GM12878 (cell line): ENCODE data around the gene TULP4. TPM values are rescaled to one million over a fixed set of nuclear protein-coding genes. Genes with fewer than 3 reads are reported as not detected.

Experiments
- ATAC-seq: fragments of 200-7000 bp; cut with Tn5 transposase; 3 replicates; pipeline ENCODE4 v1.9.1; 2020; ENCODE audit warnings: mild to moderate bottlenecking, moderate library complexity
- BruUV-seq: library from RNA; stranded (reverse); fragments of 400-500 nt; replicated peaks from 2 replicates; lab custom pipeline; 2021; lab: Mats Ljungman, UMichigan
- CTCF ChIA-PET: fragments of 300-600 bp; sonication (Branson Sonifier 250); formaldehyde crosslinking; extraction: SDS; loops from one replicate; lab custom pipeline; 2021; ENCODE audit warnings: inconsistent platforms; lab: Yijun Ruan, JAX
- POLR2A ChIA-PET: fragments of 350-600 bp; formaldehyde crosslinking; extraction: SDS; loops from one replicate; lab custom pipeline; 2021; ENCODE audit warnings: inconsistent platforms; lab: Charles Lee
- RAD21 ChIA-PET: fragments of 300-600 bp; sonication (Branson Sonifier 250); formaldehyde crosslinking; loops from one replicate; lab custom pipeline; 2023; ENCODE audit warnings: antibody characterized with exemption; ENCODE audit not compliant: unreplicated experiment; lab: Charles Lee
- SMC1A ChIA-PET: fragments of 300-600 bp; sonication (Branson Sonifier 250); formaldehyde crosslinking; loops from one replicate; lab custom pipeline; 2023; ENCODE audit not compliant: unreplicated experiment, uncharacterized antibody; lab: Charles Lee
- DNase-seq: peaks from one replicate; pipeline ENCODE4 v3.0.0-alpha.2; 2011; ENCODE audit warnings: low read depth, low spot score
- FAIRE-seq: peaks from 3 replicates; lab custom pipeline; 2011; peaks lifted over from hg19 to GRCh38; lab: Jason Lieb, UNC
- H2AFZ ChIP-seq: 2 replicates; pipeline ENCODE4 v1.6.0; 2011; ENCODE audit warnings: low read depth, low read length, control low read depth; ENCODE audit not compliant: control insufficient read depth
- H3K27ac ChIP-seq: 2 replicates; pipeline ENCODE4 v1.5.1; 2011; ENCODE audit warnings: control low read depth; ENCODE audit not compliant: control insufficient read depth, insufficient read depth
- H3K27me3 ChIP-seq, 2 experiments: replicated peaks in 1 of 2; 2 replicates each; pipeline versions ENCODE4 v1.6.0 to v1.6.1; 2011; ENCODE audit warnings: low read length in 1 of 2; ENCODE audit not compliant: control insufficient read depth in 2 of 2, insufficient read depth in 2 of 2
- H3K36me3 ChIP-seq, 2 experiments: 2 replicates each; pipeline ENCODE4 v1.5.1; 2011; ENCODE audit warnings: low read length in 1 of 2; ENCODE audit not compliant: control insufficient read depth in 2 of 2, insufficient read depth in 2 of 2
- H3K4me1 ChIP-seq: 2 replicates; pipeline ENCODE4 v1.6.1; 2011; ENCODE audit warnings: mild to moderate bottlenecking, low read length, moderate library complexity, mixed read lengths; ENCODE audit not compliant: control insufficient read depth, insufficient read depth
- H3K4me2 ChIP-seq: 2 replicates; pipeline ENCODE4 v1.6.0; 2011; ENCODE audit warnings: control low read depth; ENCODE audit not compliant: control insufficient read depth, insufficient read depth
- H3K4me3 ChIP-seq: fragments of 200-600 bp; sonication (generic); 2 replicates; pipeline ENCODE4 v1.5.1; 2016
- H3K79me2 ChIP-seq: 2 replicates; pipeline ENCODE4 v1.6.0; 2011; ENCODE audit warnings: low read length; ENCODE audit not compliant: control insufficient read depth, insufficient read depth
- H3K9ac ChIP-seq: 2 replicates; pipeline ENCODE4 v1.8.0; 2011; ENCODE audit warnings: low read length, control low read depth, mixed read lengths; ENCODE audit not compliant: control insufficient read depth, insufficient read depth
- H3K9me3 ChIP-seq: replicated peaks from 3 replicates; pipeline ENCODE4 v1.5.1; 2011; ENCODE audit warnings: mild to moderate bottlenecking, low read length; ENCODE audit not compliant: control insufficient read depth, insufficient read depth
- H4K20me1 ChIP-seq: 2 replicates; pipeline ENCODE4 v1.6.0; 2011; ENCODE audit not compliant: control insufficient read depth, insufficient read depth
- BCL11A ChIP-seq: IDR thresholded peaks from 2 replicates; pipeline ENCODE4 v1.6.1; 2011; ENCODE audit warnings: low read depth, low read length
- FOXM1 ChIP-seq: IDR thresholded peaks from 2 replicates; pipeline ENCODE4 v1.6.1; 2012; ENCODE audit warnings: low read depth, mild to moderate bottlenecking, inconsistent platforms, low read length, moderate library complexity
- IKZF2 ChIP-seq, 2 experiments: fragments of 450-650 bp; IDR thresholded peaks; 2 replicates each; pipeline ENCODE4 v1.6.1; 2017; ENCODE audit warnings: mild to moderate bottlenecking in 2 of 2, moderate library complexity in 2 of 2
- NR2C2 ChIP-seq: IDR thresholded peaks from 2 replicates; pipeline ENCODE4 v1.6.1; 2011; ENCODE audit warnings: borderline replicate concordance, low read depth; ENCODE audit not compliant: control insufficient read depth, insufficient read length
- STAT1 ChIP-seq: fragments of 450-650 bp; conservative IDR thresholded peaks from 2 replicates; pipeline ENCODE4 v1.6.1; 2014; ENCODE audit warnings: antibody characterized with exemption, mild to moderate bottlenecking
- ZNF274 ChIP-seq: IDR thresholded peaks from one replicate; pipeline ENCODE4 v1.8.0; 2011; ENCODE audit not compliant: insufficient read length, insufficient read depth
- WGBS: methylation state at CpG from one replicate; pipeline ENCODE4 v1.1.6; 2016; ENCODE audit warnings: low lambda C conversion rate; ENCODE audit not compliant: insufficient replicate concordance, insufficient coverage; ENCODE audit errors: missing lambda C conversion rate; 5-methylcytosine and 5-hydroxymethylcytosine counted together
- in situ Hi-C: fragments of 300-500 bp; cut with MboI; formaldehyde crosslinking; loops from 9 replicates; pipeline ENCODE4 v1.14.3; 2018; ENCODE audit warnings: mixed read lengths
- intact Hi-C: fragments of 100-400 bp; cut with micrococcal nuclease; formaldehyde crosslinking; loops from one replicate; pipeline ENCODE4 v1.14.2; 2022; ENCODE audit not compliant: unreplicated experiment
- polyA plus RNA-seq, 11 experiments: library from polyadenylated mRNA; depleted of rRNA in 4 of 11; unstranded in 6 of 11; stranded (reverse) in 5 of 11; fragments of >200 nt; fragmentation: Nextera tagmentation in 4 of 11; fragmentation: Illumina TruSeq in 1 of 11; extraction: Ambion mirVana in 4 of 11; extraction: Trizol in 1 of 11; gene quantifications; 1 replicate in 1 of 11; 2 replicates in 10 of 11; pipeline versions ENCODE4 v1.2.1 to v1.2.3, GENCODE V29; 2011 to 2016; ENCODE audit warnings: inconsistent platforms in 2 of 11, missing spikeins in 2 of 11, low read depth in 1 of 11
- total RNA-seq, 4 experiments: library from RNA; depleted of rRNA in 3 of 4; stranded (reverse); fragments of >200 nt in 3 of 4; fragmentation: Illumina TruSeq in 1 of 4; extraction: Trizol in 1 of 4; gene quantifications; 2 replicates each; pipeline versions ENCODE4 v1.2.1 to v1.2.3, GENCODE V29; 2013 to 2021
- TF ChIP-seq, protein P1 (sequence below): fragments of 450-650 bp; IDR thresholded peaks from 2 replicates; pipeline ENCODE4 v1.6.1; 2017; ENCODE audit warnings: mild to moderate bottlenecking, low read depth, inconsistent platforms; ENCODE audit not compliant: poor library complexity, severe bottlenecking

TULP4 gene
- total and polyA plus RNA-seq, 10 of the 15 experiments (the other 5 are each of a cell fraction or from before 2014, with no cell fraction given): 0.73 to 31.8 (median 14.0) TPM

DNA sequence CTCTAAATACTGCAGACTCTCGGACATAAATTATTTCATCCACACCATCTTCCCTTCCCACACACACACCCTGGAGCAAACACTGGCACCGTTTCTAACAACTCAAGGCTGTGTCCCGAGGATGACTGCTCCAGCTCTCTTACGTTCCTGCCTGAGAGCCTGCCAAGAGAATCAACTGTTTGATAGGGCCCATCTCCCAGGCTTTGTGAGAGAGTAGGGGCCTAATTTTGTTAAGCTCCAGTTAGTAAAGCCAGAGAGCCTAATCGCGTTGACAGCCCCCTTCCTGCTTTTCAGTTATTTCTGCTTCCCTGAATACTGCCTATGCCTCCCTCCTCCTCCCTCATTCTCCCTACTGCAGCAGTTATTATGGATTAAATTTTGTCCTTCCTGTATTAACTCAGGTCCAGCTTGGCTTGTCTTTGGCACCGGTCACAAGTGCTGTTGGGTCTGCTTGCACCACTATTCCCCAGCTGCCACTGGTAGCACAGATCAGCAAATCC lies 129.5 kb downstream of the TULP4 start:
- ATAC-seq (no peak), DNase-seq (no peak), FAIRE-seq (no peak)
- ChIA-PET CTCF (interaction anchor here (1.0 to 1.2 kb wide), 2 partner anchors 12 to 220 kb away, joined by 3 to 4 read pairs; no protein-coding TSS in a partner anchor), POLR2A (no interaction called here), SMC1A (interaction anchor here (1.1 kb wide), 1 partner anchor 101 kb away, joined by 3 read pairs; no protein-coding TSS in a partner anchor), RAD21 (no interaction called here)
- peaks cover 0 to 2% of the 10 kb centered on the region in 2 experiments; a peak in 2 of 4 replicates for H3K36me3 ChIP-seq
- BruUV-seq: no TSS peak
- intact Hi-C loops: no loop called here
- in situ Hi-C loops: no loop called here
- no peak overlapping the region for H2AFZ ChIP-seq
- H4K20me1 ChIP-seq: no peaks in the 10 kb centered on the region
- whole genome bisulfite sequencing: 90% methylated on average over 7 of the region's 7 CpGs
- H3K27me3 ChIP-seq: no peaks in the 10 kb centered on the region
- peaks cover 5% of the 10 kb centered on the region for H3K4me1 ChIP-seq
- H3K9me3 ChIP-seq: no peaks in the 10 kb centered on the region
- H3K79me2 ChIP-seq: no peaks in the 10 kb centered on the region
- no peak overlapping the region for H3K27ac ChIP-seq
- H3K9ac ChIP-seq: no peak overlapping the region
- no peak overlapping the region for H3K4me3 ChIP-seq
- no peak overlapping the region for H3K4me2 ChIP-seq
- TF ChIP-seq IKZF2 (IDR thresholded peaks at IDR 0.05) (no peak), STAT1 (no peak), NR2C2 (no peak), ZNF274 (no peak), BCL11A (no peak), FOXM1 (no peak)
- TF ChIP-seq, protein P1, sequence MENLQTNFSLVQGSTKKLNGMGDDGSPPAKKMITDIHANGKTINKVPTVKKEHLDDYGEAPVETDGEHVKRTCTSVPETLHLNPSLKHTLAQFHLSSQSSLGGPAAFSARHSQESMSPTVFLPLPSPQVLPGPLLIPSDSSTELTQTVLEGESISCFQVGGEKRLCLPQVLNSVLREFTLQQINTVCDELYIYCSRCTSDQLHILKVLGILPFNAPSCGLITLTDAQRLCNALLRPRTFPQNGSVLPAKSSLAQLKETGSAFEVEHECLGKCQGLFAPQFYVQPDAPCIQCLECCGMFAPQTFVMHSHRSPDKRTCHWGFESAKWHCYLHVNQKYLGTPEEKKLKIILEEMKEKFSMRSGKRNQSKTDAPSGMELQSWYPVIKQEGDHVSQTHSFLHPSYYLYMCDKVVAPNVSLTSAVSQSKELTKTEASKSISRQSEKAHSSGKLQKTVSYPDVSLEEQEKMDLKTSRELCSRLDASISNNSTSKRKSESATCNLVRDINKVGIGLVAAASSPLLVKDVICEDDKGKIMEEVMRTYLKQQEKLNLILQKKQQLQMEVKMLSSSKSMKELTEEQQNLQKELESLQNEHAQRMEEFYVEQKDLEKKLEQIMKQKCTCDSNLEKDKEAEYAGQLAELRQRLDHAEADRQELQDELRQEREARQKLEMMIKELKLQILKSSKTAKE: no peak
